ENCODE measurements around the gene SSBP2. TPM values are rescaled to one million over a fixed set of nuclear protein-coding genes. Genes with fewer than 3 reads are reported as not detected.
"Not testable (repeated sequence)": the region's sequence is repeated elsewhere in the genome, so short reads cannot be mapped to it uniquely, and the experiment has no call there.

The SSBP2 gene
- polyA plus RNA-seq, 5 donors: 57.8 to 107 (median 96.2) TPM

- DNase-seq: no peak
Observed at GRCh38 chr5:81604193-81604592, 146.7 kb downstream of the SSBP2 start.

- DNase-seq: no peak
Observed at GRCh38 chr5:81601919-81602318, 149.0 kb downstream of the SSBP2 start.

GRCh38 chr5:81592085-81592484, 158.8 kb downstream of the SSBP2 start:
- not testable (repeated sequence) for DNase-seq

- DNase-seq: no peak
Observed at GRCh38 chr5:81590498-81591384, 160.2 kb downstream of the SSBP2 start.

- peak; percentile 14 to 32 for DNase-seq
Observed at GRCh38 chr5:81579262-81579924, 171.5 kb downstream of the SSBP2 start.

- no peak for DNase-seq
Observed at GRCh38 chr5:81577091-81577490, 173.8 kb downstream of the SSBP2 start.

GRCh38 chr5:81575924-81576323, 175.0 kb downstream of the SSBP2 start:
- no peak for DNase-seq

- DNase-seq: no peak
Observed at GRCh38 chr5:81572201-81572600, 178.7 kb downstream of the SSBP2 start.

- no peak for DNase-seq
Observed at GRCh38 chr5:81558188-81558587, 192.7 kb downstream of the SSBP2 start.

- DNase-seq: no peak
Observed at GRCh38 chr5:81556809-81557208, 194.1 kb downstream of the SSBP2 start.

- DNase-seq: no peak
Observed at GRCh38 chr5:81555865-81556264, 195.0 kb downstream of the SSBP2 start.

GRCh38 chr5:81554647-81555046, 196.2 kb downstream of the SSBP2 start:
- no peak for DNase-seq

- DNase-seq: peak; percentile 13 to 15
Observed at GRCh38 chr5:81553567-81554212, 197.2 kb downstream of the SSBP2 start.

GRCh38 chr5:81552852-81553566, 197.9 kb downstream of the SSBP2 start:
- DNase-seq: no peak

- DNase-seq: no peak
Observed at GRCh38 chr5:81549123-81549522, 201.8 kb downstream of the SSBP2 start.

- no peak for DNase-seq
Observed at GRCh38 chr5:81547001-81547400, 203.9 kb downstream of the SSBP2 start.

GRCh38 chr5:81545911-81546310, 205.0 kb downstream of the SSBP2 start:
- no peak for DNase-seq

GRCh38 chr5:81544351-81545018, 206.4 kb downstream of the SSBP2 start:
- no peak for DNase-seq

GRCh38 chr5:81542242-81542641, 208.7 kb downstream of the SSBP2 start:
- no peak for DNase-seq

- DNase-seq: no peak
Observed at GRCh38 chr5:81537905-81538547, 212.9 kb downstream of the SSBP2 start.

- DNase-seq: no peak
Observed at GRCh38 chr5:81534441-81534840, 216.5 kb downstream of the SSBP2 start.
